ENCODE measurements around the gene SMR3B.

SMR3B gene

DNA sequence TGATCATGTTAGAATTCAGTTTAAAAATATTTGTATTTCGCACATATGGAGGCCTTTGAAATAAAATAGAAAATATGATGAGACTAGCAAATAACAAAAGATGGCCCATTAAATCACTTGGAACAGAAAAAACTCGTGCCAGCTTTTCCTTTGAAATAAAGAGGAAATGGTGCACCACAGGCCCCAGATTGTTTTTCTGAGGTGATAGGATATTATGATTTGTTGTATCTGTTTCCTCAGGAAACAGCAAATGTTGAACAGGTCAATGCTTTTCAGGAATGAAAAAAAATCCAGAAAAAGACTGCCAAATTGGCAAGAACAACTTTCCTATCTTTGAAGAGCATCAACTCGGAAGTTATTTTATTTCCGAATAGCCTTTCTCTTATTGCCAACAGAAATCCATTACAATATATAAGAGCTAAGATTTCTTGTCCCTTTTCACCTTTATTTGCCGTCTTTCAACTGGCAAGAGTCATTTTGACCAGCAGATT lies at the start of gene SMR3B:
Gene SMR3B, plus strand, starts transcription at position 441 of the 491 bp plus-strand sequence. CDS start 1,380 bp downstream, outside the sequence.
- no peak for DNase-seq

DNA sequence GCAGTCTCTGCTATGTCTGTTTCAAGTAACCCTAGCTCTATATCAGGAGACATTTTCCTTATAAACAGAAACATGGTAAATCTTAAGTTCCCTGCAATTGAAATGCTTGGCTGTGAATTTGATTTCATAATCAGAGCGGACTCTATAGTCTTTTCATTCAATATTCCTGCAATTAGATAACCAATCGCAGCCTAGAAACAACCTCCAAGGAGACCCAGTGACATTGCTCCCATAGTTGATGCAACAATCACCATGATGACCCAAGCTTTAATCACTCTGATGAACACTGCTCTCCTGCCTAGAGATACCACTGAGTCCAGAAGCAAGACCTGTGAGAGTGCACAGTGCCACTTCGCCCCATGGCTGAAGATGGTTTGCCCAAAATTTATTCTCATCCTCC lies 48.2 kb upstream of the SMR3B start, which contains the start of gene CABS1:
Gene CABS1, plus strand, starts transcription at position 301 of the 400 bp plus-strand sequence. Its CDS starts 59 bp downstream, at position 360.
- no peak for DNase-seq

DNA sequence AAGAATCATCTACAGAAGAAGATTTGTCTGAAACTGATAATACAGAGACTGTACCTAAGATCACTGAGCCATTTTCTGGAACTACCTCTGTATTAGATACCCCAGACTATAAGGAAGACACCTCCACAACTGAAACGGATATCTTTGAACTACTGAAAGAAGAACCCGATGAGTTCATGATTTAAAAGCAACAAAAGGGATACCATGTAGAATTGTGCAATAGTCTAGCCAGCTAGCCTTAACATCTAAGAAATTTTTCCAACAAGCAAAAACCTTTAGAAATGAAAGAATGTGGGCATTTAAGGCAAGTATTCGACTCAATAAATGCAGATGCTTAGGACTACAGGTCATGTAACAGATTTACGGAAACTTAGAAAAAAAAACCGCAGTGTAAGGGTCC lies 46.9 kb upstream of the SMR3B start:
- DNase-seq = no peak

DNA sequence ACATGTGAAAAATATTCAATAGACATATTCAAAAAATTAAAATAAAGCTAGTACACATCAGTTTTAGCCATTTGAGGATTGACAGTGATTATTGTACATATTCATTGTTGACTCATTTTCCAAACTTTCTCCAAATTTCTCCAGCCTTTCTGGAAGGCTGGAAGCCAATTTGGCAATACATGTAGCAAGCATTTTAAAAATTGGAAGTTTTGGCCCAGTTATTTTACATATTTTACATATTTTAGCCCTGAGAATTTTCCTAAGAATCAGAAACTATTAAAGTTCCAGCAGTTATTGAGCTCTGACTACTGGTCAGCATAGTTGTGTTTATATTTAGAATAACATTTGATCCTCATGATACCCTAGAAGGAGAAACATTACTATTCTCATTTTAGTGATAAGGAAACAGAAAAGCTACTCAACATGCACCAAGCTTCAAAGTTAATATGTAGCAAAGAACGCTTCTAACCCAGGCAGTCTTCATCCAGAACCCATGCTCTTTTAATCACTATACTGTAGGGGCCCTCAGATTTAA lies 45.0 kb upstream of the SMR3B start:
- no peak for DNase-seq

- no peak for DNase-seq
These were observed 26.7 kb upstream of the SMR3B start for GRCh38 chr4:70356185-70356584.

DNA sequence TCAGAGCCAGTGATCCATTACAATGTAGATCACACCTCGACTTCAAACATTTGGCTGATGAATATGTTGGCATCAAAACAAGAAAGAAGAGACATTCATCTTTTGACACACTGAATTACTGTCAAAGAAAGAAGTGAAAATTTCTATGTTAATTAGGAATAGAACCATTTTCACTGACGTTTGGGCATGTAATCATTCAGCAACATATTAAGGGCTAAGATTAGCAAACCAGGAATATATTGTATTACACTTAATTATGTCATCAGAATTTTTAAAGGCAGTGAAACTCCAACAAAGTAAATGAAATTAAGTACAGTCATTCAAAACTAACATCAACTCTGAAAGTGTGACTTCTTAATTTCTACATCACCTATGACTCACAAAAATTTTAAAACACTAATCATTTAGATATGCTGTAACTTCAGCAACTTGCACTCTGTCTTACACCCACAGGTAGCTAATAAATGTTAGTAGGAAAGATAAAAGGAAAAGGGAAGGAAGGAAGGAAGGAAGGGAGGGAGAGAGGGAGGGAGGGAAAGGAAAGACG lies 23.7 kb upstream of the SMR3B start:
- no peak for DNase-seq

DNA sequence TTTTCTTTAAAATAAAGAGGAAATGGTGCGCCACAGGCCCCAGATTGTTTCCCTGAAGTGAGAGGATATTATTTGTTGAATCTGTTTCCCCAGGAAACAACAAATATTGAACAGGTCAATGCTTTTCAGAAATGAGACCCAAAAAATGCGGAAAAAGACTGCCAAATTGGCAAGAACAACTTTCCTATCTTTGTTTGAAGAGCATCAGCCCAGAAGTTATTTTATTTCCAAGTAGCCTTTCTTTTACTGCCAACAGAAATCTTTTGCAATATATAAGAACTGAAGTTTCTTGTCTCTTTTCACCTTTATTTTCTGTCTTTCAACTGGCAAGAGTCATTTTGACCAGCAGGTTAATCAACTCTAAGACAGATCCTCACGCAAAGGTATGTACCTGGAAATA lies 22.5 kb upstream of the SMR3B start, which contains the start of gene SMR3A:
Gene SMR3A, plus strand, starts transcription at position 301 of the 400 bp plus-strand sequence. CDS start 1,356 bp downstream, outside the sequence.
- no peak for DNase-seq

- DNase-seq = no peak
These were observed 18.9 kb upstream of the SMR3B start for GRCh38 chr4:70364002-70364401.

DNA sequence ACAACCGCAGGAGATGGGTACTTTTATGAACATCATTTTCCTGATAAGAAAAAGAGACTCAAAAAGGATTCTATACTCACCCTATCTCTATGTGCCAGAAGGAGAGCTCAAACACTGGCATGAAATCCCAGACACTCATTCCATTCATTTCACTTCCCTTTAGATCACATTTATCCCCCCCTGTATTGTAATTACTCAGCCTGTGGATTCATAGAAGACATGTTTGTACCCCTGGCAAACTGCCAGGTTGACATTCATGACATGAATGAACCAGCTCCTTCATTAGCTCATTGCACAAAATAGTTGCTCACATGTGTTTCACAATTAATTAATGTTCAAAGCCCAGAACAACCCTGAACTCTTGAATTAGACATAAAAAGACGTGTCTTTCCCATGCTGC lies 17.5 kb upstream of the SMR3B start:
- no peak for DNase-seq

- DNase-seq = no peak
These were observed 15.1 kb upstream of the SMR3B start for GRCh38 chr4:70367813-70368212.

GRCh38 chr4:70371987-70372386 lies 10.9 kb upstream of the SMR3B start:
- DNase-seq = no peak

DNA sequence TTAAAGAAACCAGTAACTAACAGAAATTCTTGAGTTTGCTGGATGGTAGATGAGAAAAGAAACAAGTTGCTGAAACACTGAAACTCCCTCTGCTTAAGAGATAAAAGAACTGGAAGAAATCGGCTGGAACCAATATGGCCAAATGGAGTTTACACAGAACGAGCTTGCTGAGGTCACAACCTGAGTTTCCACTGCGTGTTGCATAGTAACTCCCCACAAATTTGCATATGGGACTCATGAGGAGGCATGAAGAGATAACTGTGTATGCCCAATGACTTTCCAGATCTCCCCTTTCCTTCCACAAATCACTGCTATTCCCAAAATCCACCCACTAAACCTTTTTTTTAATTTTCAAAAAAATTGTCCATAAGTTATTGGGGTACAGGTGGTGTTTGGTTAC lies 10.2 kb upstream of the SMR3B start:
- DNase-seq = no peak

DNA sequence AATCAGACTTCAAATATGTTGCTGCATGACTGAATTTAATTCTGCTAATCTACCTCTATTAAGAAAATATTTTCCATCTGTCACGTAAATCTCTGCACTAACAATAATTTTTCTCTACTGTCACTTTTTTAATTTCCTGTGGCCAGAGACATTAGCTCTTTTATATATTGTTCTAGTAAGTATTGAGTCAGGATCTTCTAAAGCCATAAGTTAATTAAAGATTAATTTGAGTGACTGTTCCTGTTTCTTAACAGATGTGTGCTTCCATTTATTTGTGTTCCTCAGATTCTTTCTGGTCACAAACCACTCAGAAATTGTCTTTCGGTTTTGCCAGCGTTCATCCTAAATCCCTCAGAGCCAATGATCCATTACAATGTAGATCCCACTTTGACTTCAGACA lies 2.4 kb upstream of the SMR3B start:
- no peak for DNase-seq

DNA sequence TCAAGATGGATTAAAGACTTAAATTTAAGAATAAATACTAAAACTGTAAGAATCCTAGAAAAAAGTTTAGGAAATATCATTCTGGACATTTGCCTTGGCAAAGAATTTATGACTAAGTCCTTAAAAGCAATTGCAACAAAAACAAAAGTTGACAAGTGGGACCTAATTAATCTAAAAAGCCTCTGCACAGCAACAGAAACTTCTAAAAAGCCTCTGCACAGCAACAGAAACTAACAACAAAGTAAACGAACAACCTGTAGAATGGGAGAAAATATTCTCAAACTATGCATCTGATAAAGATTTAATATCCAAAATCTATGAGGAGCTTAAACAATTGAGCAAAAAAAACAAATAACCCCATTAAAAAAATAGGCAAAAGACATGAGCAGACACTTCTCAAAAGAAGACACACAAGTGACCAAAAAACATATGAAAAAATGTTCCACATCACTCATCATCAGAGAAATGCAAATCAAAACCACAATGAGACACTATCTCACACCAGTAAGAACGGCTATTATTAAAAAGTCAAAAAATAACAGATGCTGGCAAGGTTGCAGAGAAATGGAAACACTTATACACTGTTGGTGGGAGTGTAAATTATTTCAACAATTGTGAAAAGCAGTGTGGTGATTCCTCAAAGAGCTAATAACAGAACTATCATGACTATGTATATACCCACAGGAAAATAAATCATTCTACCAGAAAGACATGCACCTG lies 9.3 kb downstream of the SMR3B start:
- no peak for DNase-seq

DNA sequence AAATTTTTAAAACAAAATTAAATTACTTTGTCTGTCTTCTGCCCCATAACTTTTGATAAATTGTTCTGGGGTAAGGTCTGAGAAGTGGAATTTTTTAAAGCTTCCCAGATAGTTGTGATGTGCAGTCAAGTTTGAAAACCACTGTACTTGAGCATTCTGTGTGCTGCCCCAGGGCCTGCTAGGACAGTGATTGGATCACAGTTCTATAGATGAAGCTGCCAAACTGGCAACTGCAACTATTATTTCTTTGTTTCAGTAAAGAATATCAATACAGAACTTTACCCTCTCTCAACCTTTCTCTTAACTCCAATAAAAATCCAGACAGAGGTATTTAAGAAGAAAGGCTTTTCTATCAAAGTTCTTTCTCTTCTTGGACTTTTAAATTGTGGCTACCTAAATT lies 14.6 kb downstream of the SMR3B start, which contains the start of gene OPRPN:
Gene OPRPN, plus strand, starts transcription at position 361 of the 400 bp plus-strand sequence. CDS start 1,346 bp downstream, outside the sequence.
- DNase-seq = no peak

DNA sequence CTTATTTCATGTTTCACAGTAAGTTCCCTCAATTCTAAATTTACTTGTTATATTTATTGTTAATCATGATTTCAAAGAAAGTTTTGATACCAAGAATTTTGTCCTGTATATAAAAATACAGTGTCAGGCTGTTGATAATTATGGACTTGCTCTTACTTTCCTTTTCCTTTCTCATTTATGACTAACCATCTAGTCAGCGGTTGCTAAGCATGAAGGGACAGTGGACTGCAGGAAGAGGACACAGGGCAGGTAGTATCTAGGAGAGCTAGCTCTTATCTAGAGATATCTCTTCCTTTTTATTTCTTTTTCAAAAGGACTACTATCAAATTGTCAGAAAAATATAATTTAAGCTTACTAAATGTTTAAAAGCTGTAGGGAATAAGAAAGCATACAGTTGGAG lies 16.4 kb downstream of the SMR3B start:
- DNase-seq = no peak

GRCh38 chr4:70402762-70403161 lies 19.8 kb downstream of the SMR3B start:
- DNase-seq = no peak

DNA sequence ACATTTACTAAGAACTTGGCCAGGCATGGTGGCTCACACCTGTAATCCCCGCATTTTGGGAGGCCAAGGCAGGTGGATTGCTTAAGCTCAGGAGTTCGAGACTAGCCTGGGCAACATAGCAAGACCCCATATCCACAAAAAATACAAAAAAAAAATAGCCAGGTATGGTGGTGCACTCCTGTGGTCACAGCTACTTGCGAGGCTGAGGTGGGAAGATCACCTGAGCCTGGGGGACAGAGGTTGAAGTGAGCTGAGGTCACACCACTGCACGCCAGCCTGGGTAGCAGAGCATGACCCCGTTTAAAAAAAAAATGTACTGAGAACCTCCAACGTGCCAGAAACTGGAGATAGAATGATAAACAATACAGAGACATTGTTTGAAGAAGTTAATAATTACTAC lies 22.8 kb downstream of the SMR3B start:
- DNase-seq = no peak

DNA sequence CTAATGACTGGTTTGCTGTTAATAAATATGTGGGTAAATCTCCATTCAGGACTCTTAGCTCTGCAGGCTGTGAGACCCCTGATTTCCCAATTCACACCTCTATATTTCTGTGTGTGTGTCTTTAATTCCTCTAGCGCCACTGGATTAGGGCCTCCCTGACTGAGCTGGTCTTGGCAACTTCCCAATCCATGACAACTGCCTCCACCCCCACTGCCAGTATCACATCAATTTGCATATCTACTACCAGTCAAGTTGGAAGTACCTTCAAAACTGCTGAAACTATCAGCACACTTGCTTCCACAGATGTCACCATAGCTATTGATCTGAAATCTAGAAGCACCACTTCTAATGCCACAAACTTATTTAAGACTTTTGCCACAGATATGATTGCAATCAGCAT lies 42.4 kb downstream of the SMR3B start:
- DNase-seq = no peak

- no peak for DNase-seq
These were observed 43.9 kb downstream of the SMR3B start for GRCh38 chr4:70426789-70427188.

- no peak for DNase-seq
These were observed 54.3 kb downstream of the SMR3B start for GRCh38 chr4:70437197-70437596.
